Fibroblast of peridontal ligament (primary cell): ENCODE data around the gene MMP14.
"Not testable (repeated sequence)": the region's sequence is repeated elsewhere in the genome, so short reads cannot be mapped to it uniquely, and the experiment has no call there.

Experiments
- DNase-seq: peaks from one replicate; pipeline ENCODE4 v3.0.0-alpha.2; 2010; ENCODE audit errors: extremely low read depth

MMP14 gene

GRCh38 chr14:22860377-22860776 lies 24.0 kb downstream of the MMP14 start:
- not testable (repeated sequence) for DNase-seq

GRCh38 chr14:22861651-22862050 lies 25.3 kb downstream of the MMP14 start:
- no peak for DNase-seq

- DNase-seq = no peak
Measured at GRCh38 chr14:22864979-22865378, 28.6 kb downstream of the MMP14 start.

- DNase-seq = no peak
Measured at GRCh38 chr14:22865424-22866405, 29.3 kb downstream of the MMP14 start.

- DNase-seq = no peak
Measured at GRCh38 chr14:22866874-22867273, 30.5 kb downstream of the MMP14 start.

- no peak for DNase-seq
Measured at GRCh38 chr14:22870811-22871223, 34.4 kb downstream of the MMP14 start.

GRCh38 chr14:22871224-22872032 lies 35.0 kb downstream of the MMP14 start, which contains the start of gene LRP10:
TSS of gene LRP10 (plus strand) at chr14:22871740. CDS start at chr14:22872304, 564 bp downstream.
- DNase-seq = peak; percentile 85

GRCh38 chr14:22872033-22872832 lies 35.8 kb downstream of the MMP14 start:
- peak; percentile 84 for DNase-seq

- no peak for DNase-seq
Measured at GRCh38 chr14:22872833-22873520, 36.6 kb downstream of the MMP14 start.

- no peak for DNase-seq
Measured at GRCh38 chr14:22875003-22875747, 38.8 kb downstream of the MMP14 start.

- no peak for DNase-seq
Measured at GRCh38 chr14:22875748-22876319, 39.4 kb downstream of the MMP14 start.

GRCh38 chr14:22877000-22877501 lies 40.7 kb downstream of the MMP14 start:
- DNase-seq = no peak

- no peak for DNase-seq
Measured at GRCh38 chr14:22878271-22879246, 42.2 kb downstream of the MMP14 start.

GRCh38 chr14:22882064-22882463 lies 45.7 kb downstream of the MMP14 start:
- no peak for DNase-seq

GRCh38 chr14:22882529-22883172 lies 46.3 kb downstream of the MMP14 start:
- peak; percentile 26 for DNase-seq

- DNase-seq = no peak
Measured at GRCh38 chr14:22883173-22883976, 47.0 kb downstream of the MMP14 start, which contains the start of gene REM2. TSS of gene REM2 (plus strand) at chr14:22883222. CDS start at chr14:22883288, 66 bp downstream.
